OCI-LY1 (cell line): ENCODE data around the gene LPA.

ENCODE experiments used
- EZH2 ChIP-seq: fragments of 200-600 bp; sonication (generic), shearing (Covaris generic); IDR thresholded peaks from 2 replicates; pipeline ENCODE4 v1.8.0; 2017; ENCODE audit warnings: borderline replicate concordance, mixed run types, mild to moderate bottlenecking, antibody characterized with exemption, low read length, moderate library complexity, mixed read lengths
- TF ChIP-seq, protein P1 (sequence below): fragments of 200-600 bp; sonication (generic), shearing (Covaris generic); IDR thresholded peaks from 2 replicates; pipeline ENCODE4 v1.5.1; 2017; ENCODE audit warnings: mild to moderate bottlenecking, antibody characterized with exemption, low read length, moderate library complexity, mixed read lengths

DNA sequence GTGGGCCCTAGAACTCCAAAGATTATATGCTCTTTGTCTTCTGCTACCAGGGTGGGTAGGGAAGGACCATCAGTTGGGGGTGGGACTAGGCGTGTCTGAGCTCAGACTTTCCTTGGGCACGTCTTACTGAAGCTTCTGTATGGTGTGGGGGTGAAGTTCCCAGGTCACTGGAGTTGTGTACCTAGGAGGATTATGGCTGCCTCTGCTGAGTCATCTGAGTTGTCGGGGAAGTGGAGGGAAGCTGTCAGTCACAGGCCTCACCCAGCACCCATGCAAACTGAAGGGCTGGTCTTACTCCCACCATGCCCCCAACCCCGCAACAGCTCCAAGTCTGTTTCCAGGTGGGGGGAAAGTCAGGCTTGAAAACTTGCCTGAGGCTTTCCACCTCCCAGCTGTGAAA, 90.1 kb downstream of the LPA start:
- TF ChIP-seq, protein P1, sequence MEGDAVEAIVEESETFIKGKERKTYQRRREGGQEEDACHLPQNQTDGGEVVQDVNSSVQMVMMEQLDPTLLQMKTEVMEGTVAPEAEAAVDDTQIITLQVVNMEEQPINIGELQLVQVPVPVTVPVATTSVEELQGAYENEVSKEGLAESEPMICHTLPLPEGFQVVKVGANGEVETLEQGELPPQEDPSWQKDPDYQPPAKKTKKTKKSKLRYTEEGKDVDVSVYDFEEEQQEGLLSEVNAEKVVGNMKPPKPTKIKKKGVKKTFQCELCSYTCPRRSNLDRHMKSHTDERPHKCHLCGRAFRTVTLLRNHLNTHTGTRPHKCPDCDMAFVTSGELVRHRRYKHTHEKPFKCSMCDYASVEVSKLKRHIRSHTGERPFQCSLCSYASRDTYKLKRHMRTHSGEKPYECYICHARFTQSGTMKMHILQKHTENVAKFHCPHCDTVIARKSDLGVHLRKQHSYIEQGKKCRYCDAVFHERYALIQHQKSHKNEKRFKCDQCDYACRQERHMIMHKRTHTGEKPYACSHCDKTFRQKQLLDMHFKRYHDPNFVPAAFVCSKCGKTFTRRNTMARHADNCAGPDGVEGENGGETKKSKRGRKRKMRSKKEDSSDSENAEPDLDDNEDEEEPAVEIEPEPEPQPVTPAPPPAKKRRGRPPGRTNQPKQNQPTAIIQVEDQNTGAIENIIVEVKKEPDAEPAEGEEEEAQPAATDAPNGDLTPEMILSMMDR: no peak
- no peak for TF ChIP-seq EZH2
